A549 (cell line): Measurements from ENCODE around the gene CENPX.

Source experiments
- BHLHE40 ChIP-seq: IDR thresholded peaks from 2 replicates; pipeline ENCODE4 v1.6.1; 2012; ENCODE audit warnings: low read depth, low read length, inconsistent platforms
- CBX8 ChIP-seq: fragments of 200-600 bp; sonication (generic); IDR thresholded peaks from 2 replicates; pipeline ENCODE4 v1.6.1; 2016
- CEBPB ChIP-seq, 2 experiments: fragments of >200 bp in 1 of 2; sonication (Bioruptor Twin) in 1 of 2; formaldehyde crosslinking in 1 of 2; IDR thresholded peaks; 2 replicates each; pipeline ENCODE4 v1.6.1; 2012 to 2016
- CTCF ChIP-seq: fragments of >200 bp; sonication (Bioruptor Twin); formaldehyde crosslinking; IDR thresholded peaks from 3 replicates; pipeline ENCODE4 v1.5.1; 2016
- E2F6 ChIP-seq: IDR thresholded peaks from 2 replicates; pipeline ENCODE4 v1.6.1; 2012; ENCODE audit warnings: low read depth, borderline replicate concordance
- EHMT2 ChIP-seq: fragments of 200-600 bp; sonication (generic); IDR thresholded peaks from 2 replicates; pipeline ENCODE4 v1.6.1; 2016; ENCODE audit warnings: antibody characterized with exemption, low read depth, mild to moderate bottlenecking, moderate library complexity
- EP300 ChIP-seq, 2 experiments: fragments of >200 bp; sonication (Bioruptor Twin); formaldehyde crosslinking; IDR thresholded peaks; 2 replicates in 1 of 2; 3 replicates in 1 of 2; pipeline ENCODE4 v1.6.1; 2016 to 2017
- FOSB ChIP-seq: fragments of 250-450 bp; sonication (Bioruptor Pico); IDR thresholded peaks from 2 replicates; pipeline ENCODE4 v1.5.0; 2020; ENCODE audit warnings: mild to moderate bottlenecking, moderate library complexity
- FOSL2 ChIP-seq, 2 experiments: fragments of 450-650 bp in 1 of 2; fragments of >200 bp in 1 of 2; sonication (Bioruptor Twin) in 1 of 2; formaldehyde crosslinking; IDR thresholded peaks; 2 replicates each; pipeline versions ENCODE4 v1.5.0 to v1.6.1; 2016 to 2020; ENCODE audit warnings: mild to moderate bottlenecking in 1 of 2, moderate library complexity in 1 of 2
- HDAC2 ChIP-seq: fragments of 200-600 bp; sonication (generic); IDR thresholded peaks from 2 replicates; pipeline ENCODE4 v1.6.1; 2016
- HMGXB4 ChIP-seq: fragments of 250-450 bp; sonication (Bioruptor Pico); IDR thresholded peaks from 2 replicates; pipeline ENCODE4 v1.5.0; 2021; ENCODE audit warnings: mild to moderate bottlenecking, moderate library complexity, borderline replicate concordance
- MAFK ChIP-seq: fragments of 450-650 bp; IDR thresholded peaks from 2 replicates; pipeline ENCODE4 v1.6.1; 2014; ENCODE audit not compliant: partially characterized antibody
- MAZ ChIP-seq: fragments of 150-350 bp; IDR thresholded peaks from 2 replicates; pipeline ENCODE4 v1.6.1; 2014; ENCODE audit warnings: antibody characterized with exemption, low read depth, low read length, borderline replicate concordance
- RFX5 ChIP-seq: fragments of 450-650 bp; IDR thresholded peaks from 2 replicates; pipeline ENCODE4 v1.7.1; 2014; ENCODE audit warnings: antibody characterized with exemption, mild to moderate bottlenecking, moderate library complexity

GRCh38 chr17:81999976-82000802, 22.5 kb downstream of the CENPX start:
- no peak for TF ChIP-seq MAFK
- no peak for TF ChIP-seq CTCF
- TF ChIP-seq MAZ, result no peak
- no peak for TF ChIP-seq HMGXB4 (CRISPR knock-in tag)
- TF ChIP-seq FOSB (CRISPR knock-in tag), result no peak
- TF ChIP-seq FOSL2 (IDR thresholded peaks at IDR 0.05), result no peak
- TF ChIP-seq FOSL2 (CRISPR knock-in tag; IDR thresholded peaks at IDR 0.05), result no peak
- TF ChIP-seq BHLHE40, result no peak
- TF ChIP-seq E2F6, result no peak
- TF ChIP-seq EHMT2, result no peak
- TF ChIP-seq HDAC2, result no peak
- no peak for TF ChIP-seq EP300 (IDR thresholded peaks at IDR 0.05)
- no peak for TF ChIP-seq CBX8
- no peak for TF ChIP-seq RFX5
- TF ChIP-seq CEBPB (IDR thresholded peaks at IDR 0.05), result no peak
